Fibroblast of peridontal ligament (primary cell): ENCODE measurements around the gene RAP2A.

Experiments
- DNase-seq: peaks from one replicate; pipeline ENCODE4 v3.0.0-alpha.2; 2010; ENCODE audit errors: extremely low read depth

RAP2A gene

DNA sequence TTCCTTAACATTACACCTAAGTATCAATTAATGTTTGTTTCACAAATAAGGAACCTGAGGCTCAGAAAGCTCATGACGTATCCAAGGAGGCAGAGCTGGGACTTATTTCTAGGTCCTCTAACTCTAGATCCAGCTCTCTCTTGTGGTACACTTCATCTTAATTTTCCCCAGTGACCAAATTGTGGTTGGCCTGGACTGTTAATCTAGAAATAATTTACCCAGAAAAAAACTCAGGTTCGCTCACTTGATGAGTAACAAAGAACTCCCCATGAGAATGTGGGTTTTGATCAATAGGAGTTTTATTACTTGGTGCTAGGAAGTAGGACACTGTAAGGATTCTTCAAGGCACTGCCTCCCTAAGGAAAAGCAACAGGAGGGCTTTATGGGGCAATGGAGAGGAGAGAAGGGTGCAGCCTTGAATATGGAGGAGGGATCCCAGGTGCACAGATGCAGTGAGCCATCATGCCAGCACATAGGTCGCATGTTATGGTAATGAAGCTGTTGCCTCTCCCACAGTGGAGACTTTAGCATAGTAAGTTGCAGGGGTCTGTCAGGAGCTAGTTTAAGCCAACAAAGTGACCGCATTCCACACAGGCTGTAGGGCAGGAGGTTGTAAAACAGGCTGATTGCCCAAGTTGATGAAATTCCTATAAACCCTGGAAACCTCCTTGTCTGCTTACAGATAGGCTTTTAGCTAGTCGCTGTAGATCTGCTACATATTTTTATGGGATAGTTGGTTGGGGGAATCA is 14.7 kb downstream of the RAP2A start:
- DNase-seq: no peak

DNA sequence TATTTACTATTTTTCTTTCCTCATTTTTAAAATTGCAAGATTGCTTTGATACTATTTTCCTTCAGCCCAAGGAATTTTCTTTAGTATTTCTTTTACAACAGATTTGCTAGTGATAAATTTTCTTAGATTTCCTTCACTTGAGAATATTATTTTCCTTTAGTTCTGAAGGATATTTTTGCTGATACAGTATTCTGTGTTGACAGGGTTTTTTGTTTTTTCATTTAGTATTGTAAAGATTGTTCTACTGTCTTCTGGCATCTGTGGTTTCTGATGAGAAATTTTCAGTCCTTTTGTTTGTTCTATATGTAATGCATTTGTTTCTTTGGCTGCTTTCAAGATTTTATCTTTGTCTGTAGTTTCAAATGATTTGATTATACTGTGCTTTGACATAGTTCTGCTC is 20.7 kb downstream of the RAP2A start:
- DNase-seq: no peak

DNA sequence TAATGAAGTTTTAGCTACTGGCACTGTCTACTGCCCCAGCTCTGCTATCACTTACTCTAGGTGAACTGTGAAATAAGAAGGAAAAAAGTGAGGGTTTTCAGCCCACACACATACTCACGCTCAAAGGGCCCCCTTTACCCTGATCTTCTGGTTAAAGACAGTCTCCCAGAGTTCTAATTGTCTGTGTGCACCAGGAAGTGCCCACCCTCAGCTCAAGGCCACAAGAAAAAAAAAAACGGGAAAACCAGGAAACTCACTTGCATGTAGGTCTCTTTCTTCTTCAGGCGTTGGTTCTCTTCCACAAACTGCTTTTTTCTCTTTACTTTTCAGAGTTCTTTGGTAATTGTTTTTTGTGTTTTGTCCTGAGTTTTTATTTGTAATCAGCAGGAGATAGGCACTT is 22.1 kb downstream of the RAP2A start:
- no peak for DNase-seq

DNA sequence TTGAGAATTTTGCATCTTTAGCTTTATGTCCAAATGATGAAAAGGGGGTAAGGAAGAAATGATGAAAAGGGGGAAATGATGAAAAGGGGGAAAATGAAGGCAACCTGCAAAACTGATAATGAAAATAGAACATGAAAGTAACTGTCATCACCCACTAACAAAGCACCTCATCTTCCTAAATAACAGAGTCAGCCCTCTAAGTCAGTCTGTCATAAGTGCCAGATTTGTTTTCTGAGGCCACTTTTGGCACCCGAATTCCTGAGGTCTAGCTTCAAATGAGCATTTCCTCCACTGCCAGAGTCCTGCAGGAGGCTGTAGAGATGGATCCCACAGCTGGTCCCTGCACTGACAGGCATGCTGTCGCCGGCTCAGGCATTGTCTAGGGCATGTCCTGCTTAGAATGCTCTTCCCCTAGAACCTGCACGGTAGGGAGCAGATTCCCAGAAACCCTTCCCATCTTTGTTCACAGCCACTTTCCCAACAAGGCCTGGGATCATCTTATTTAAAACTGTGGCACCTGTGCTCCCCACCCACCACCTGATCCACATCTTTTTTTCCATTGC is 25.3 kb downstream of the RAP2A start:
- no peak for DNase-seq

DNA sequence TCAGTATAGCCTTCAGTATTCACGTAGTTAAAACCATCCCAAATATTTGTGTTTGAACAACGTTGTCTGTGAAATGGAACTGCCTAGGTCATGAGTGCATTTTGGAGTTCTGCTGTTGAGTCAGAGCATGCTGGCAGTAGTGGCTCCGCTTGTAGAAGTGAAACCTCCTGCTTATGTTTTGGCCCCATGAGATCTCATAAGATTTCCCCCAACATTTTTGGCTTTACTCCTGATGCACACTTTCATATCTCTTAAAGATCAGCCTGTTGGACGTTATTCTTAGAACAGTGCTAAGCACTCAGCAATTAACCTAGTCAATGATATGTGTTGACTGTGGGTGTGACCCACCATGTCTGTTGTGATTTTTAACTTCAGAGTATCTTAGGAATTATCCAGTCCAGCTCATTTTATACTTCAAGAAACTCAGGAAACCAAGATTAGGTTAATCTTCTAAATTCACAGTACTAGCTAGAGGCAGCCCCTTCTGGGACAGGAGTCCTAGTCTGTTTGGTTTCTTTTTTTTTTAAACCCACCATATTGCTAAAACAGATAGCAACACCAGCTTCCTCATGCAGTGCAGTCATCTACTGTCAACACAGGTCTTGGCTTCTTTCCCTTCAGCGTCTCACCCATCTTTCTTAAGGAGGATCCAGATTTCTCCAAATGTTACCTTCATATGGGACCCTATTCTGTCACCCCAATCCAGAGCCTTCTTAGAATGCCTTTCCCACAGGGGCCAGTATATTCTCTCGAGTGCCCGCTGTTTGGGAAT is 26.2 kb downstream of the RAP2A start:
- DNase-seq: peak; percentile 80

DNA sequence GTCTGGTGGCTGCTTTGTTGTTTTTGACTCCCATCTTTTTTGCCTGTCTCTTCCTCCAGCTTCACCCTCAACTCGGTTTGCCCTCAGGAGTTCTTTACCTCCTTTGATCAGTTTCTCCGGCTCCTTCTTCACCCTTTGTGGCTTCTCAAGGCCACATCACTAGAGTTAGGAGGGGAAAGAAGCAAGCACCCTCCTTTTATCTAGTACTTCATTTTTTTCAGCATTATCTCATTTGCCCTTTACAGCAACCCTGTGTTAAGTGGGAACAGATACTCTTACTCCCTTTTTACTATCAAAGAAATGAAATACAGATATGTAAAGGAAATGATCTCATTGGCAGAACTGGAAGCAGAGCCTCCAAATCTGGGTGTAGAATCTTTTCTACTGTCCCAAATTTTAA is 26.9 kb downstream of the RAP2A start:
- DNase-seq: no peak

DNA sequence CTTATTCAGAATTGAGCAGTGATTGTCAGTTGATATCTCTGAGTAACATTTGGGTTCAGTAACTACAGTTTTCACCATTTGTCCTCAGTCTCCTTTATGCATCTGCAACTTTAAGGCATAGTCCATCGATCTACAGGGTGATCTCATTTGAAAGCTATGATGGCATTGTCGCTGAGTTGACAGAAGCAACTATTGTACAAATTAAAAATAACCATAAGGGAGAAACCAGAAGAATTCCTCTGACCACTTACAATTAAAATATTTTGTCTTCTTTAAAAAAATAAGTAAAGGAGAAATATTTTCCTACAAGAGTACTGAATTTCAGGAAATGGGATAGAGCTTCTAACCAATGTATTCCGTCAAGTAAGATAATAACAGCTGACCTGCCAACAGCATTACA is 30.6 kb downstream of the RAP2A start:
- peak; percentile 23 for DNase-seq

DNA sequence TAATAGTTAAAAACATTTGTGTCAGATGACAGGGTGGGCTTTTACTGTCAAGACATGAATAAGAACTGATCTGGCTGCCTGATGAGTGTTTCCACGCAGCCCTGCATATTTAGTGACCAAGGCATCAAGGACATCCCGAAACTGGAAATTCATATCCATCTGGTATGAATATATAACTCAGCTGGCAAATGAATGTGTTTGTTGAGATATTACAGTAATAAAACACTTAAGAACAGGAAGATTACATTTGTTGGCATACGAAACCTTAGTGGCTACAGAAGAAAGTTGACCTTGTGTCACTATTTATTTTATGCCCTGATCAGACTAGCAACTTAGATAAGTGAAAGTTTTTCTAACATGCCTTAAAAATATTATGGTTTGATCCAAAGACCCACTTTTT is 32.8 kb downstream of the RAP2A start:
- DNase-seq: no peak

DNA sequence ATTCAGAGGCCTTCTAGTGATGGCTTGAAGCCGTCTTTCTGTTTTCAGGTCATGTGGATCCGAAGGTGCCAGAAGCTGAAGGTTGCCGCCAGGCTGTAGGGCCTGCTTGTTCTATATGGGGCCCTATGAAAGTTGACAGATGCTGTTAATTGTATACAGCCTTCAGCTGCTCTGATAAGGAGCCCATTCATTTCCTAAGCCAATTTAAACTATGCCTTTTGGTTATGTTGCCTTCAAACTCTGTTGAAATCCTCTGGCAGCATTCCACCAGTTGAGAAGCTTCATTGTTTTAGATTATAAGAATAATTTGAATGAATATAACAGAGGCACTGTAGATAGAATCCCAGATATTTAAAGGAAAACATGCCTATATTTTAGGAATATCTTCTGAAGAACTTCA is 34.4 kb downstream of the RAP2A start:
- DNase-seq: peak; percentile 74

DNA sequence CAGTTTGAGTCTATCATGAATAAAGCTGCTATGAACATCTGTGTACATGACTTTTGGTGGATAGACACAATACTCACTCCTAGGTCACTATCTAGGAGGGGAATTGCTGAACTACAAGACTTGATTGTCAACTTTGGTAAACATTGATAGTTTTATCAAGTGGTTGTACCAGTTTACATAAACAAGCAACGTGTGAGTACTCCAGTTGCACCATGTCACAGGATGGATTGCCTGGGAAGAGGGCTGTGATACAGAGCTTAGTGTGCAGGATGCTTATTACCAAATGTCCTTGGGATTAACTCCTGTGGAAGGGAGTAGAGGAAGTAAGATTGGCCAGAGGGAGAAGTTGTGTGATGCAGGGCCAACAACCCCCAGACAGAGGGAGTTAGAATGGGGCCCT is 37.7 kb downstream of the RAP2A start:
- DNase-seq: no peak

DNA sequence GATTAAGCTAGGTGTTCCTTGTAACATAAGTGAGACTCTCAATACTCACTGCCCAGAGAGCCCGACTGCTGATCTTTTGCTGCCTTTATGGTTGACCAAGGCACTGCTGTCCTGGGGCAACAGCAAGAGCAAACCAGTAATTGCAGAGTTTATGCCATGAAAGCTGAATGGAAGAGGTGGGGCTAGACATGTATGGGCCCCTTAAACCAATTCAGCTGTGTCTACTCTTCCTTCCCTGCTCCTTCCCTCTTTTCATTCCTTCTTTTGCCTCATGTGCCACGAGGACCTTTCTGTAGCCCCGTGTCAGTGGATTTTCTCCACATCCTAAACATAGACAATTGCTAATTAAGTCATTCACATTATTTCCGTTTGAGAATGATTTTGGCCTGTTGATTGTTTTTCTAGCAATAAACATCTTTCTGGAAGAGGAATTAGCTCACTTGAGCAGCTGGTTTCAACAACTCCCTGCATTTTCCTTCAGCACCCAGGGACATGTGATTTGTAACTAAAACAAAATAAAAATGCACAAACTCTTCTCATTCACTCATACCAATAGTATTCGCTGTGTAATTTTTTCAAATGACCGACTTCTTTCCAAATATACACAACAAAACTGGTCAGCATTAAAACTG is 40.5 kb downstream of the RAP2A start:
- no peak for DNase-seq

DNA sequence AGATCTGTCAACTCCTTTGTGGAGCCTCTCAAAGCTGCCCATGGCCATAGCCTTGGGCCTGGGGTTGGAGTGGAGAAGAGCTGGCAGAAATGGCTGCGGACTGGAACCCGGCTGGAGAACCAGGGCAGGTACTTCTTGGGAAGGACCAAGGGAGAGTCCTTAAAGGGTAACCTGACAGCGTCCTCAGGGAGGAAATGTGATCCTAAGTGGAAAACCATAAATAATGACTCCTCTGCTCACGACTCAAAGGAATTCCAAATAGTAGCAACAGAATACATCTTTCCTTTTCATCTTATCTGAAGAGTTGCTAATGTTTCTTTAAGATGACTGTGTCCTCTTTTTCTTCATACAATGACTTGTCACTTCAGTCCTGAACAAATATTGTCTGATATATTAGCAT is 41.0 kb downstream of the RAP2A start:
- DNase-seq: no peak

DNA sequence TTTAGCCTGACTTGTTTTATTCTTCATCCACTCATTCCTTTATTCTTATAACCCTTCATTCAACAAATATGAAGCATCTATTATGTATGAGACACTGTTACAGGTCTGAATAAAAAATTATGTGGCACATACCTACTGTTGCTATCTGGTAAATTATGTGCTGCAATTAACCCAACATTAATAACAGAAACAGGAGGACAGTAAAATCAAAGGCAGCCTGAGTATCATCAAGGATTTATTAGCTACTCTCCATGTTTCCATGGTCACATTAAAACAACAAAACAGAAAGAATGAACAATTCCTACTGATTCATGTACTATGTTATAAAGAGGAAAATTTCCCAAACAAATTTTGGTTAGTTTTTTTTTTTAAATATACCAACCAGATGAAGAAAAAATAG is 43.9 kb downstream of the RAP2A start:
- no peak for DNase-seq

DNA sequence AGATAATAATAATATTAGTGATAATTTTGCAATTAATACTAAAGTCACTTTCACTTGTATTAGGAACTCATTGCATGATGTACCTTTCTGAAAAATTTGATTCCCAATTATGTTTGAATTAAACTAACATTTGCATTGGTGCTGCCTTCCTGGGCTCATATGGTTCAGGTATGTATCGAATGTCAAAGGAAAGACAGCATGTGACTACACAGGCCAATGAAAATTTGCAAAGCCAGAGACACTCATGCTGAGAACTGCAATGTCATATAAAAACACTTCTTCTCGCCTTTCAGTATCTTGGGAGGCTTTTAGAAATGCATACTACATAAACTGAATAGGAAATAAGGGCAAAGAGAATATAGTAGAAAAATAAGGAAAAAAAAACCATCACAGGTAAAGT is 44.3 kb downstream of the RAP2A start:
- DNase-seq: no peak

DNA sequence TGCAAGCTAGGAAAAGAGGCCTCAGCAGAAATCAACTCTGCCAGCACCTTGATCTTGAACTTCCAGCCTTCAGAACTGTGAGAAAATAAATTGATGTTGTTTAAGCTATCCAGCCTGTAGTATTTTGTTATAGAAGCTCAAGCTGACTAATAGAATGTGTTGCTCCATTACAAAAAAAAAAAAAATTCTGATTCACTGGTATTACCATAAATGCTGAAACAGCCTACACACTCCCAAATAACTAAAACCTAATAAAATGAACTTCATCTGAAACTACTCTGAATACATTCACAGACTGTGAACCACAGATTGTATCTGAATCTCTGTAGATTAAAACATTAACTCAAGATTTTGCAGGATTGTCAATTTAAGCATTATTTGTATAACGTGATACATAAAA is 49.5 kb downstream of the RAP2A start:
- no peak for DNase-seq

DNA sequence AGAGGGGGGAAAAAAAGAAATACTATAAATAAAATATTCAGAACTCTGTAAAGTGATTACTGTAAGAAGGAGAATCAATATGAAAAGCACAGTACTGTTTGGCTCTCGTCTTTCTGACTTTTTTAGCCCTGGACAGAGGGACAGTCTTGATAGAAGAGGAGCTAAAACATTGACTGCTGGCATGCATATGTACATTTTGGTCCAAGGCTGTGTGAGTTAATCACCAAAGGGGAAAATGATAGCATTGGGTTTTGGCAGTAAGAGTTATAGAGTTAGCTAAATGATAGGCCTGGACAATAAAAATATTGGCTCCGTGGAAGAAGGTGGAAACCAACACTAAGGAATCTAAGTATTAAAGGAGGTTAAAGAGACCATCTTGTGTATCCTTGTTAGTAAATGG is 50.3 kb downstream of the RAP2A start:
- no peak for DNase-seq

DNA sequence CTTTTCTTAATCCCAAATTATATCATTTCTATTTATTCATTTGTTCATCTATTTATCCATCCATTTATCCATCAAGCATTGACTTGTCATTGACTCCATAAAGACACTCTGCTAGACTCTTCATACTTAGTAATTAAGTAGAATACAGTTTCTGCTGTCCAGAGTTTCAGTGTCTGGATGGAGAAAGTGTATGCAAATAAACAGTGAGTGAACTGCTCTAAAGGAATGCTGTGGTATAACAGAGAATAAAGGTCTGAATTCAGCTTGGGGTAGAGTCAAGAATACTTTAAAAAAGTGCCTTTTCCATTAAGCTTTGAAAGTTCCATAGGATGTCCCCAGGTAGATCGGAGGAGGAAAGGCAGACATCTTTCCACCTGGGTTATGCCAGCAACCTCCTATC is 51.4 kb downstream of the RAP2A start:
- no peak for DNase-seq

DNA sequence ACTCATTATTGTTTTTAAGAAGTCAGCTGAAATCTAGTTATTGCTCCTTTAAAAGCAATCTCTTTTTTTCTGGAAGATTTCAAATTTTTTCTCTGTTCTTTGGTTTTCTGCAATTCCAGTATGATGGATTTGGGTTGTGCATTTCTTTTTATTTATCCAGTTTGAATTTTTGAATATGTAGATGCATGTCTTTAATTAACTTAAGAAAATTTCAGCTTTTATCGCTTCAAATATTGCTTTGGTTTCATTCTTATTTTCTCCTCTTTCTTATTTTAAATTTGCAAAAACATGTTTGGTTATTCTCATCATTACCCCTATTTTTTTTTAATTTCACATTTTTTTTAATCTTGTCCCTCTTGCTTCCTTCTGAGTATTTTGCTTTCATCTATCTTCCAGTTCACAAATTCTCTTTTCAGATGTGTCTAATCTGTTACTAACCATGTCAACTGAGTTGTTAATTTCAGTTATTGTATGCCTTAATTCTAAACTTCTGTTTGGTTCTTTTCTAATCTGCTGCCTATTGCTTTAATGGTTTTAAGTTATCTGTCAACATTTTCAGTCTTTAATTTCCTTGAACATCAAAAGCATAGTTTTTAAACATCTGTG is 56.8 kb downstream of the RAP2A start:
- no peak for DNase-seq

DNA sequence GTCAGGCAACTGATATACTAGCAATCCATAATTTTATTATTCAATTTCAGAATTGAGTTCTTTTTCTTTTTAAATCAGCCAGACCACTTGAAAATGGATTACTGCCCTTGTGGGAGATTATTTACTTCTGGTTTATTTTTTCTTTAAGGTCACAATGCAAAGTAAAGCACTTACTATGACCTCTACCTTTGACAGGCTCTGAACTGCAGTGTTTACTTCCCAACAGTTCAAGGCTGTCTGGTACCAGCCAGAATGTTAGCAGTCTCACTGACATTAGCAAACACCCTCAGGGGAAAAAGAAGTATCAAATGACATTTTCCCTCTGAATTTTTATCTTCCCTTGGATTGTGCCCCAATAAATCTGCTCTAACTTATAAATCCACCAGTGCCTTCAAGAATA is 57.5 kb downstream of the RAP2A start:
- DNase-seq: no peak

DNA sequence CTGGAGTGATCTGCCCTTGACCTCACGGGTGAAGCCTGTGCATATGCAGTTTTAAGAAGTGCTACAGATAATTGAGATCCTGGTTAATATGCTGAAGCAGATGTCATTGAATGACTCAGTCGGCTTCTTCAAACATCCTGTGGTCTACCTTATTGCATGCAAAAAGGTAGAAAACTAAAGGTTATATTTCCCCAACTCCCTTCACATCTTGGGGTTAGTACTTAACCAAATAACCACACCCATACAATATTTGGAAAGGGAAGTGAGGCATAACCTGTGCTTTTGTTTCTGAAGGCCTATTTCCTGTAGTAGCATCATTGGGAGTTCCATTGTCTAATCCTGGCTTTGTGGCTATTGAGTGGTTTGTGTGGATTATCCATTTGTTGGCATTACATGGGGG is 58.3 kb downstream of the RAP2A start:
- no peak for DNase-seq

DNA sequence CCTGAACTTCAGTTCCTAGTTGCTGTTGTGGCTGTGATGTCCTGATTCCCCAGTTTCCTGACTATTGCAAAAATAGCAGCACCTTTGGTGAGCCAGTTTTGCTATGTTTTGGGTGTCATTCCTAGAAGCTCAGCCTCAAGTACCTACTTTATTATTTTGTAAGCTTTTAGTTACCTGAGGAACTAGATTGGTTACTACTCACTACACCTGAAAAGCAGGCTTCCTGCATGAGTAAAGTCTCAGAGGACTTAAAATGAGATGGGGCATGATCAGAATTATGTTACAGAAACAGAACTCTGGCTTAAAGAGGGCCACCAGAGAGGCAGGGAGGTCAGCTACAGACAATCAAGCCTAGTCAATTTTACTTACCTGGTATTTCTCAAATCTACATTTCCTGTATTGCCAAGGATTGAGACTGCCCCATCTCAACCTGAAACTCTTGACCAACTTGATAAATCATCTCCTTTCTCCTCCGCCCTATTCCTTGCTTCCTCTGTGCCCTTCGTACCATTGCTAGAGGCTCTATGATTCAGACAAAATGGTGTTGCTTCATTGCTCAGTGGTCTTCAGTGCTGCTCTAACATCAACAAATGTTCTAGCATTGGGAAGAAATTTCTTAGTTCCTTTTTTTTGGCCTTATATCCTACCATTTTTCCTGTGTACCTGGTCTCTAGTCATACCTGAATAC is 58.9 kb downstream of the RAP2A start:
- no peak for DNase-seq

DNA sequence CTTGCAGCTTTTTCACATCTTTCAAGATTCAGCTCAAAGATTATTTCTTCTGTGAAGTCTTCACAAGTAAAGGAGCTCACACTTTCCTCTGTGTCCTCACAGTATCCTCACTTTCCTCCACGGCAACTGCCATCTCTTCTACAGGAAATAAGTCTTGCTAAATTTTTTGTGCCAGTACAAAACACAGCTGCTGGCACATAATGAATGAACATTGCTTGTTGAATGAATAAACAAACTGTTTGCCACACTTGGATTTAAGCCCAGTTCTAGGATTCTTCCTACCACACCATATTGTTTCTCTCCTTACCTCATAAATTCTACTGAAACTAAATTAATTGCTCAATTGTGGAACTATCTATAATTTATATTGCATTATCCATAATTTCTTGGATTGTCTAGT is 59.5 kb downstream of the RAP2A start:
- DNase-seq: no peak
